HepG2 (cell line): Measurements from ENCODE around the gene ARL4D. TPM values are rescaled to one million over a fixed set of nuclear protein-coding genes. Genes with fewer than 3 reads are reported as not detected.

ENCODE experiments used
- ATAC-seq: fragments of 200-7000 bp; cut with Tn5 transposase; 3 replicates; pipeline ENCODE4 v1.9.1; 2020; ENCODE audit warnings: mild to moderate bottlenecking, moderate library complexity
- BruUV-seq: library from RNA; stranded (reverse); fragments of 400-500 nt; replicated peaks from 2 replicates; lab custom pipeline; 2021; lab: Mats Ljungman, UMichigan
- CTCF ChIA-PET: fragments of 300-600 bp; formaldehyde crosslinking; extraction: SDS; loops from one replicate; lab custom pipeline; 2021; ENCODE audit warnings: low total read pairs, inconsistent platforms, low intra/inter-chr PET ratio; lab: Yijun Ruan, JAX
- POLR2A ChIA-PET: fragments of 350-600 bp; sonication (Branson Sonifier 250); formaldehyde crosslinking; loops from one replicate; lab custom pipeline; 2020; ENCODE audit warnings: antibody characterized with exemption, inconsistent platforms; lab: Yijun Ruan, JAX
- DNase-seq: peaks from one replicate; pipeline ENCODE4 v3.0.0-alpha.2; 2015; ENCODE audit warnings: low spot score
- FAIRE-seq: peaks from 3 replicates; lab custom pipeline; 2011; peaks lifted over from hg19 to GRCh38; lab: Jason Lieb, UNC
- H2AFZ ChIP-seq: one replicate; pipeline ENCODE4 v1.6.1; 2011; ENCODE audit warnings: low read length, inconsistent platforms
- H3K27ac ChIP-seq: fragments of 300-600 bp; 3 replicates; pipeline ENCODE4 v1.8.0; 2011; ENCODE audit warnings: mixed run types, mild to moderate bottlenecking, mixed read lengths, low read length, inconsistent platforms; ENCODE audit not compliant: insufficient read depth; ENCODE audit errors: extremely low read length
- H3K27me3 ChIP-seq, 2 experiments: fragments of 200-600 bp in 1 of 2; 2 replicates in 1 of 2; 3 replicates in 1 of 2; pipeline versions ENCODE4 v1.6.0 to v1.8.0; 2011; ENCODE audit warnings: low read length in 2 of 2, mild to moderate bottlenecking in 2 of 2, moderate library complexity in 2 of 2, inconsistent platforms in 1 of 2; ENCODE audit not compliant: insufficient read depth in 2 of 2, control insufficient read depth in 1 of 2
- H3K36me3 ChIP-seq, 2 experiments: fragments of 200-600 bp in 1 of 2; replicated peaks in 1 of 2; 2 replicates in 1 of 2; 3 replicates in 1 of 2; pipeline versions ENCODE4 v1.5.1 to v1.8.0; 2011; ENCODE audit warnings: low read length in 2 of 2, inconsistent platforms in 1 of 2; ENCODE audit not compliant: insufficient read depth in 2 of 2, control insufficient read depth in 1 of 2
- H3K4me1 ChIP-seq: 2 replicates; pipeline ENCODE4 v1.5.1; 2012; ENCODE audit warnings: low read length, inconsistent platforms; ENCODE audit not compliant: insufficient read depth
- H3K4me2 ChIP-seq: 2 replicates; pipeline ENCODE4 v1.6.0; 2011; ENCODE audit warnings: low read depth, low read length, inconsistent platforms
- H3K4me3 ChIP-seq, 3 experiments: fragments of 200-600 bp in 1 of 3; sonication (generic), shearing (Covaris generic) in 1 of 3; replicated peaks in 1 of 3; 2 replicates each; pipeline ENCODE4 v1.5.1; 2011 to 2016; ENCODE audit warnings: low read length in 3 of 3, inconsistent platforms in 2 of 3, low read depth in 2 of 3, mild to moderate bottlenecking in 2 of 3, control low read depth in 1 of 3, mixed read lengths in 1 of 3; ENCODE audit not compliant: insufficient read depth in 1 of 3
- H3K79me2 ChIP-seq: one replicate; pipeline ENCODE4 v1.6.1; 2011; ENCODE audit warnings: low read length, inconsistent platforms; ENCODE audit not compliant: insufficient read depth
- H3K9ac ChIP-seq: 2 replicates; pipeline ENCODE4 v1.6.0; 2011; ENCODE audit warnings: mild to moderate bottlenecking, low read depth, low read length, inconsistent platforms; ENCODE audit not compliant: insufficient read depth
- H3K9me3 ChIP-seq: 2 replicates; pipeline ENCODE4 v1.5.1; 2012; ENCODE audit warnings: mild to moderate bottlenecking, low read length
- H4K20me1 ChIP-seq: 2 replicates; pipeline ENCODE4 v1.6.0; 2011; ENCODE audit warnings: inconsistent platforms, mild to moderate bottlenecking, low read length, moderate library complexity; ENCODE audit not compliant: insufficient read depth
- CHCHD3 ChIP-seq: sonication (generic); formaldehyde crosslinking; IDR thresholded peaks from 2 replicates; pipeline ENCODE4 v1.8.0; 2022; ENCODE audit warnings: mild to moderate bottlenecking, missing genetic modification reagents, moderate library complexity
- CREB1 ChIP-seq, 2 experiments: fragments of 450-650 bp in 1 of 2; IDR thresholded peaks; 2 replicates each; pipeline ENCODE4 v1.6.1; 2016 to 2017; ENCODE audit warnings: control low read depth in 1 of 2, mild to moderate bottlenecking in 1 of 2, missing compliant biosample characterization in 1 of 2, missing genetic modification characterization in 1 of 2
- CSRNP2 ChIP-seq: sonication (generic); formaldehyde crosslinking; conservative IDR thresholded peaks from 2 replicates; pipeline ENCODE4 v1.8.0; 2022; ENCODE audit warnings: low read depth, missing genetic modification reagents
- FIP1L1 ChIP-seq: fragments of 200-400 bp; formaldehyde crosslinking; IDR thresholded peaks from 2 replicates; pipeline ENCODE4 v1.6.1; 2018; ENCODE audit warnings: low read depth, mild to moderate bottlenecking, low read length, moderate library complexity, borderline replicate concordance; ENCODE audit not compliant: insufficient read depth
- KLF16 ChIP-seq, 2 experiments: sonication (generic) in 1 of 2; formaldehyde crosslinking in 1 of 2; IDR thresholded peaks; 2 replicates each; pipeline versions ENCODE4 v1.6.1 to v1.8.0; 2016 to 2023; ENCODE audit warnings: missing genetic modification reagents in 2 of 2, missing compliant biosample characterization in 1 of 2
- SMYD3 ChIP-seq: sonication (generic); formaldehyde crosslinking; IDR thresholded peaks from 2 replicates; pipeline ENCODE4 v1.8.1; 2023; ENCODE audit warnings: mild to moderate bottlenecking, missing genetic modification reagents
- ZSCAN22 ChIP-seq: sonication (generic); formaldehyde crosslinking; IDR thresholded peaks from 2 replicates; pipeline ENCODE4 v1.4.0; 2020; ENCODE audit warnings: mild to moderate bottlenecking, missing genetic modification reagents
- WGBS: methylation state at CpG from one replicate; pipeline ENCODE4 v1.1.6; 2017; ENCODE audit warnings: low lambda C conversion rate; 5-methylcytosine and 5-hydroxymethylcytosine counted together
- in situ Hi-C: cut with HindIII; loops from 2 replicates; pipeline ENCODE4 v1.10.0; 2017; ENCODE audit warnings: low pct_unique_long_range_greater_than_20kb; ENCODE audit not compliant: extremely low pct_ligation_motif_present
- intact Hi-C: fragments of 100-400 bp; cut with micrococcal nuclease; formaldehyde crosslinking; loops from one replicate; pipeline ENCODE4 v1.10.0; 2022; ENCODE audit not compliant: unreplicated experiment
- polyA plus RNA-seq, 8 experiments: library from polyadenylated mRNA; depleted of rRNA in 3 of 8; stranded (reverse) in 7 of 8; unstranded in 1 of 8; fragments of >200 nt; fragmentation: Illumina TruSeq in 4 of 8; extraction: Trizol in 4 of 8; gene quantifications; 2 replicates each; pipeline versions ENCODE4 v1.2.1 to v1.2.3, GENCODE V29; 2011 to 2016; ENCODE audit warnings: low read depth in 4 of 8, missing spikeins in 1 of 8, mixed read lengths in 1 of 8; ENCODE audit not compliant: insufficient read depth in 1 of 8
- total RNA-seq, 5 experiments: library from RNA; depleted of rRNA; stranded (reverse); fragments of >200 nt; fragmentation: Illumina TruSeq; extraction: Trizol; gene quantifications; 2 replicates each; pipeline ENCODE4 v1.2.3, GENCODE V29; 2016; ENCODE audit warnings: low read depth in 1 of 5
- TF ChIP-seq, protein P1 (sequence below): sonication (generic); formaldehyde crosslinking; IDR thresholded peaks from 2 replicates; pipeline ENCODE4 v1.5.1; 2020; ENCODE audit warnings: missing genetic modification reagents, mild to moderate bottlenecking, borderline replicate concordance
- TF ChIP-seq, protein P2 (sequence below): sonication (generic); formaldehyde crosslinking; IDR thresholded peaks from 2 replicates; pipeline ENCODE4 v1.4.0; 2020; ENCODE audit warnings: missing genetic modification reagents

The ARL4D gene
- total and polyA plus RNA-seq, 2 of the 13 experiments (the other 11 are each of a cell fraction or from before 2014, with no cell fraction given), result 9.0 to 25.9 TPM

GRCh38 chr17:43351691-43352090 lies 47.1 kb upstream of the ARL4D start:
- in situ Hi-C loops, result no loop called here
- H3K27ac ChIP-seq, result no peak overlapping the region
- BruUV-seq, result no TSS peak
- POLR2A ChIA-PET, result interaction anchor here (1.1 to 1.7 kb wide), 2 partner anchors 9 to 16 kb away, joined by 3 to 5 read pairs; no protein-coding TSS in a partner anchor
- ATAC-seq (no peak), FAIRE-seq (no peak)
- peaks cover 26% of the 10 kb centered on the region for H3K79me2 ChIP-seq
- H4K20me1 ChIP-seq, result no peaks in the 10 kb centered on the region
- H2AFZ ChIP-seq, result no peak overlapping the region
- CTCF ChIA-PET, result no interaction called here
- TF ChIP-seq ZSCAN22 (CRISPR knock-in tag) (no peak), KLF16 (CRISPR knock-in tag; IDR thresholded peaks at IDR 0.05) (no peak), SMYD3 (no peak), CSRNP2 (CRISPR knock-in tag) (no peak), CREB1 (IDR thresholded peaks at IDR 0.05) (peak; percentile 26; the same call in 1 of the 2 replicates), CREB1 (CRISPR knock-in tag; IDR thresholded peaks at IDR 0.05) (no peak), FIP1L1 (no peak), CHCHD3 (CRISPR knock-in tag) (no peak)
- TF ChIP-seq, protein P1, sequence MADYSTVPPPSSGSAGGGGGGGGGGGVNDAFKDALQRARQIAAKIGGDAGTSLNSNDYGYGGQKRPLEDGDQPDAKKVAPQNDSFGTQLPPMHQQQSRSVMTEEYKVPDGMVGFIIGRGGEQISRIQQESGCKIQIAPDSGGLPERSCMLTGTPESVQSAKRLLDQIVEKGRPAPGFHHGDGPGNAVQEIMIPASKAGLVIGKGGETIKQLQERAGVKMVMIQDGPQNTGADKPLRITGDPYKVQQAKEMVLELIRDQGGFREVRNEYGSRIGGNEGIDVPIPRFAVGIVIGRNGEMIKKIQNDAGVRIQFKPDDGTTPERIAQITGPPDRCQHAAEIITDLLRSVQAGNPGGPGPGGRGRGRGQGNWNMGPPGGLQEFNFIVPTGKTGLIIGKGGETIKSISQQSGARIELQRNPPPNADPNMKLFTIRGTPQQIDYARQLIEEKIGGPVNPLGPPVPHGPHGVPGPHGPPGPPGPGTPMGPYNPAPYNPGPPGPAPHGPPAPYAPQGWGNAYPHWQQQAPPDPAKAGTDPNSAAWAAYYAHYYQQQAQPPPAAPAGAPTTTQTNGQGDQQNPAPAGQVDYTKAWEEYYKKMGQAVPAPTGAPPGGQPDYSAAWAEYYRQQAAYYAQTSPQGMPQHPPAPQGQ (CRISPR knock-in tag), result no peak
- TF ChIP-seq, protein P2, sequence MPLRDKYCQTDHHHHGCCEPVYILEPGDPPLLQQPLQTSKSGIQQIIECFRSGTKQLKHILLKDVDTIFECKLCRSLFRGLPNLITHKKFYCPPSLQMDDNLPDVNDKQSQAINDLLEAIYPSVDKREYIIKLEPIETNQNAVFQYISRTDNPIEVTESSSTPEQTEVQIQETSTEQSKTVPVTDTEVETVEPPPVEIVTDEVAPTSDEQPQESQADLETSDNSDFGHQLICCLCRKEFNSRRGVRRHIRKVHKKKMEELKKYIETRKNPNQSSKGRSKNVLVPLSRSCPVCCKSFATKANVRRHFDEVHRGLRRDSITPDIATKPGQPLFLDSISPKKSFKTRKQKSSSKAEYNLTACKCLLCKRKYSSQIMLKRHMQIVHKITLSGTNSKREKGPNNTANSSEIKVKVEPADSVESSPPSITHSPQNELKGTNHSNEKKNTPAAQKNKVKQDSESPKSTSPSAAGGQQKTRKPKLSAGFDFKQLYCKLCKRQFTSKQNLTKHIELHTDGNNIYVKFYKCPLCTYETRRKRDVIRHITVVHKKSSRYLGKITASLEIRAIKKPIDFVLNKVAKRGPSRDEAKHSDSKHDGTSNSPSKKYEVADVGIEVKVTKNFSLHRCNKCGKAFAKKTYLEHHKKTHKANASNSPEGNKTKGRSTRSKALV (CRISPR knock-in tag), result no peak
- TF ChIP-seq, all 625 proteins: peak for 1
- peaks cover 0 to 4% of the 10 kb centered on the region in 2 experiments; a peak in 2 of 5 replicates for H3K36me3 ChIP-seq
- 64% methylated on average over 8 of the region's 8 CpGs for WGBS
- no peak overlapping the region for H3K9ac ChIP-seq
- H3K4me3 ChIP-seq, result no peak overlapping the region
- no peaks in the 10 kb centered on the region for H3K27me3 ChIP-seq
- no peak overlapping the region for H3K4me2 ChIP-seq
- H3K9me3 ChIP-seq, result peaks cover 37% of the 10 kb centered on the region
- intact Hi-C loops, result no loop called here
- no peaks in the 10 kb centered on the region for H3K4me1 ChIP-seq
- DNase-seq, result no peak
